Ramos (cell line): ENCODE data around the gene CGB2.
"Not testable (repeated sequence)": the region's sequence is repeated elsewhere in the genome, so short reads cannot be mapped to it uniquely, and the experiment has no call there.

Experiments used
- in situ Hi-C: fragments of 300-500 bp; cut with MboI; formaldehyde crosslinking; loops from one replicate; pipeline ENCODE4 v1.14.3; 2022; ENCODE audit warnings: low sequenced_read_pairs; ENCODE audit not compliant: unreplicated experiment

CGB2 gene

GRCh38 chr19:49031642-49032301, at the start of gene CGB2:
Gene CGB2 (plus strand): TSS chr19:49031890. CDS start chr19:49032096, 206 bp downstream.
- in situ Hi-C loops = not testable (repeated sequence)

GRCh38 chr19:48982280-48982679, 49.4 kb upstream of the CGB2 start:
- in situ Hi-C loops = no loop called here

GRCh38 chr19:48985711-48986110, 46.0 kb upstream of the CGB2 start:
- in situ Hi-C loops = no loop called here

GRCh38 chr19:48986211-48986610, 45.5 kb upstream of the CGB2 start:
- in situ Hi-C loops = no loop called here

- in situ Hi-C loops = no loop called here
Observed at GRCh38 chr19:48987323-48987722, 44.4 kb upstream of the CGB2 start.

- in situ Hi-C loops = no loop called here
Observed at GRCh38 chr19:48988286-48988685, 43.4 kb upstream of the CGB2 start.

GRCh38 chr19:48988860-48989259, 42.8 kb upstream of the CGB2 start:
- in situ Hi-C loops = no loop called here

GRCh38 chr19:48989701-48990291, 41.9 kb upstream of the CGB2 start:
- in situ Hi-C loops = no loop called here

- in situ Hi-C loops = no loop called here
Observed at GRCh38 chr19:48990400-48990799, 41.3 kb upstream of the CGB2 start.

- in situ Hi-C loops = no loop called here
Observed at GRCh38 chr19:48991011-48991609, 40.6 kb upstream of the CGB2 start.

- in situ Hi-C loops = no loop called here
Observed at GRCh38 chr19:48991873-48992580, 39.7 kb upstream of the CGB2 start.

- in situ Hi-C loops = no loop called here
Observed at GRCh38 chr19:48992581-48993174, 39.0 kb upstream of the CGB2 start.

- in situ Hi-C loops = no loop called here
Observed at GRCh38 chr19:48993175-48994034, 38.3 kb upstream of the CGB2 start, which contains the start of the genes GYS1 and RUVBL2. Gene GYS1 (minus strand): TSS chr19:48993309. CDS start chr19:48993112, 197 bp downstream. Gene RUVBL2 (plus strand): TSS chr19:48993887. CDS start chr19:48993912, 25 bp downstream.

- in situ Hi-C loops = no loop called here
Observed at GRCh38 chr19:48994035-48994386, 37.7 kb upstream of the CGB2 start.

- in situ Hi-C loops = no loop called here
Observed at GRCh38 chr19:48997972-48998371, 33.7 kb upstream of the CGB2 start.

GRCh38 chr19:48999481-49000325, 32.0 kb upstream of the CGB2 start:
- in situ Hi-C loops = no loop called here

- in situ Hi-C loops = no loop called here
Observed at GRCh38 chr19:49004133-49004532, 27.6 kb upstream of the CGB2 start.

GRCh38 chr19:49004964-49005614, 26.6 kb upstream of the CGB2 start:
- in situ Hi-C loops = no loop called here
